Activated CD4-positive, alpha-beta T cell treated with anti-CD3 and anti-CD28 coated beads, Interleukin-2, Interleukin-6, amounts not matched to agents 100 ng/mL and 50 ng/mL, durations not matched to agents 16 hours and 8 hours (primary cell): ENCODE data around the gene HMGN2.

Experiments
- DNase-seq: peaks from one replicate; pipeline ENCODE4 v3.0.0-alpha.2; 2020

The HMGN2 gene

DNA sequence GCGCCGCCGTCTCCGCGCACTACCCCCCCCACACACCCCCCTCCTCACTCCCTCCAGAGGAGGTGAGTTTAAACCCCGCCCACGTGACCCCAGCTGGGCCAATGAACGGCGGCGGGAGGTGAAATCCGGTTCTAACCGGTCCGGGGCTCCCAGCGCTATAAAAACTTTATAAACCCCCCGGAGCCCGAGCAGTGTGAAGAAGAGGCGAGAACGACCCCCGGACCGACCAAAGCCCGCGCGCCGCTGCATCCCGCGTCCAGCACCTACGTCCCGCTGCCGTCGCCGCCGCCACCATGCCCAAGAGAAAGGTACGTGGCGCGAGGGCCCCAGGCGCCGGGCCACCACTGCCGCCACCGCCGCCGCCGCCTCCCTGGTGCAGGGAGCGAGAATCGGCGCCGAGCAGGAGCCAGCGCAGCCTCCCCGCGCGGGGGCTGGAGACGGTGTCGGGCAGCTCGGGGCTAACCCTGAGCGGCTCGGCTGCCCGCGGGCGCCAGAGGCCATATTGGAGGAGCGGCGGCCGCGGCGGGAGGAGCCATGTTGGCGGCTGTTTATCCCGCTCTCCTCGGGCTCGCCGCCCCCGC is at the start of gene HMGN2:
Gene HMGN2 (plus strand): TSS at position 121 of the 581 bp plus-strand sequence. CDS start 173 bp downstream, at position 294.
- DNase-seq: peak; percentile 95

DNA sequence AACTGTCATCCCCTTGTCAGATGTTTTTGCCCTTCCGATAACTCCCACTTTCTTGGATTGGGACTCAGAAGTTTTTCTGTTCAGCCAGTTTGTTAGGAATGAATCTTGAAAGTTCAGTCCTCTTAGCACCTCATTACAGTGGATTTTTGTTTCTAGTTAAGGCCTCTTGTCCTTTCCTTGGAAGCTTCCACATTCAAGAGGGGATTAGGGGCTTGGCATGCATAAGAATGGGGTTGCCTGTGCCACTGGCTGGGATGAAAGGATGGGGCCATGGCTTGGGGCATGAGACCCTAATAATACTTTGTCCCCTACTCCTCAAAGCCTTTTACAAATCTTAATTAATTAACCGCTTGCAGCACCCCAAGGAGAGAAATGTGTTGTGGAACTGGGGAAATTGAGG is 42.5 kb upstream of the HMGN2 start:
- no peak for DNase-seq

DNA sequence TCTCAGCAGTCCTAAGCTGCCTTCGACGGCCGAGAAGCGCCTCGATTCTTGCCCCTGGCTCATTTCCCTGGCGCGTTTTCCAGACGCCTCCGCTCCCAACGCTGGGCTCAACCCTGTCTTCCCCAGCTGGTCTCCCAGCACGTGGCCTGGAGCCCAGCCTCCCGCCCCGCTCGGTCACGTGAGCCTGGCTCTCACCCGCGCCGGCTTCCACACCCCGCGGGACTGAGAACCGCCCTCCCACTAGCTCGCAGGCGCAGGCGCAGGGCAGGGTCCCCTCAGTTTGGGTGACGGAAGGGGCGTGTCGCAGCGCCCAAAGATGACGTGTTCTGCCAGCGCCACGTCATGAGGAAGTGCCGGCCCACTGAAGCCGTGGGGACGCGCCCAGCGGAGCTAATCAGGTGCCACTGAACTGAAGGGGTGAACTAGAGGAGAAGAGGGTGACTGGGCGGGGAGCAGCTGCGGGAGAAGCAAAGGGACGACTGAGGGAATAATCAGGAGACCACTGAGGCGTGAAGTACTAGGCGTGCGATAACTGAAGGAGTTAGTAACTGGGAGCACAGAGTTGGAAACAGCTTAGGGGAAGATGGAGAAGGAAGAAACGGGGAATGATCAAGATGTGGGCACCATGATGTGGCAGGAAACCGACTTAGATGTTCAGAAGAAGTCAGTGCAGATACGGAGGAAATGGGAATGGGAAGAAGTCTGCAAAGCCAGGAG is 40.1 kb upstream of the HMGN2 start, which contains the start of gene DHDDS:
Gene DHDDS (plus strand): TSS at position 343 of the 717 bp plus-strand sequence. CDS start 625 bp downstream, outside the sequence.
- DNase-seq: peak; percentile 99

DNA sequence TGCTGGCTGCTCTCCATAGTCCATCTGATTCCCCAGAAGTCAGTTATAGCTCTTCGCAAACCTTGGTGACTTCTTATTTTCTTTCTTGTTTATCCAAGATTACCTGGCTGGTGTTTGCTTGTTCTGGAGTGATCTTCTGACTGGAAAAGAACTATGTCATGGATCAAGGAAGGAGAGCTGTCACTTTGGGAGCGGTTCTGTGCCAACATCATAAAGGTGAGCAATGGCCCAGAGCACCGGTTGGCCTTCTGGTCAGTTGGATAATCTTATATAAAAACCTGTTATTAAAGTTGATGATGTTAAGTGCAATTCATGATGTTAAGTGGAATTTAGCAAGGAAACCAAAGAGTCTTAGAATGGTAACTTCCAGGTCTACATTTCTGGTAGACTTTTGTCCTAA is 39.4 kb upstream of the HMGN2 start:
- no peak for DNase-seq

DNA sequence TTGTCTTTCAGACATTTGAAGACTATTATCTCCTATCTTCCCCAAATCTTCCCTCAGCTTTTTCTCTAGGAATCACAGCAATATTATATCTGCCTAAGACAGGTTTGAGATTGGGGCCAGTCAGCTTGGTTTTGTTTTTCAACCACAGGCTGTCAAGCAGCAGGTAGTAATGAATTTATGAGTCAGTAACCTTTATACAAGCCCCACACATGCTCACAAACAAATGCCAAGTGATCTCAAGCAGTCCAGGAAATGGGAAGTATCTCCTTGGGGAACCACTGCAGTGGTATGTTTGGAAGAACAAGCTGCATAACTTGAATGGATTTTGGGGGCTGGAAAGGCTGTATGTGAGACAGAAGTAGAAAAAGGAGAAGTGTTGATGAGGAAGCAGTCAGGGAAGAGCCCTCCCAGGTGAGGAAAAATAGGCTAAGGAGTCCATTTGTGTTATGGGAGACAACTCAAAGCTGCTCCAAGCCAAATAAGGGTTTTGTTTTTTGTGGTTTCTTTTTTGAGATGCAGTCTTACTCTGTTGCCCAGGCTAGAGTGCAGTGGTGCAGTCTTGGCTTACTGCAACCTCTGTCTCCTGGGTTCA is 38.0 kb upstream of the HMGN2 start:
- no peak for DNase-seq

DNA sequence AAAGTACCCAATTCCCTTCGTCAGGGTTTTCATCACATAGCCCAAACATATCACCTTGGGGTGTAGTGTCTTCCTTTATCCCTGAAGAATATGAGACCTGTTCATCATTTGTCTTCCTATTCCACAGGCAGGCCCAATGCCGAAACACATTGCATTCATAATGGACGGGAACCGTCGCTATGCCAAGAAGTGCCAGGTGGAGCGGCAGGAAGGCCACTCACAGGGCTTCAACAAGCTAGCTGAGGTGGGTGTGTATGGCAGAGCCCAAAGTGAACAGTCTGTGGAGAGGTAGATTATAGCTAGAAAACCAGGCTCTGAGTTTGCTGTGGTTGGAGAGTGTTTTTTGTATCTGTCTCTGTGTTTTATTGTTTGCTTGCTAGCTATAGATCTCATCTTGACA is 34.2 kb upstream of the HMGN2 start:
- DNase-seq: no peak

DNA sequence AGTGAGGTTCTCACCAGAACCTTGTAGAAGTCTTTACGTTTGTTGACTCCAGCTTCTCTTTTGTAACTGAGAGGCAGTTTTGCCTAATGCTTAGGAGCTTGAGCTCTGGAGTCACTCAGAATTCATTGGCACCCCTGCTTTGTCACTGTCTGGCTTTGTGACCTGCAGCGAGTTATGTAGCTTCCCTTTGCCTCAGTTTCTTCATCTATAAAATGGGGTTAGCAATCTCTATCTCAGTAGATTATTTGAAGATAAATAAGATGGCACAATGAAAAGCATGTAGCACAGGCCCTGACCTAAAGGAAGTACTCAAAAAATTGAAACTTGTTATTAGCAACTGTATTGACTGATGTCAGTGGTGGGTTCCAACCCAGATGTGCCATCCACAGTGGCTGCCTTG is 32.0 kb upstream of the HMGN2 start:
- DNase-seq: no peak

DNA sequence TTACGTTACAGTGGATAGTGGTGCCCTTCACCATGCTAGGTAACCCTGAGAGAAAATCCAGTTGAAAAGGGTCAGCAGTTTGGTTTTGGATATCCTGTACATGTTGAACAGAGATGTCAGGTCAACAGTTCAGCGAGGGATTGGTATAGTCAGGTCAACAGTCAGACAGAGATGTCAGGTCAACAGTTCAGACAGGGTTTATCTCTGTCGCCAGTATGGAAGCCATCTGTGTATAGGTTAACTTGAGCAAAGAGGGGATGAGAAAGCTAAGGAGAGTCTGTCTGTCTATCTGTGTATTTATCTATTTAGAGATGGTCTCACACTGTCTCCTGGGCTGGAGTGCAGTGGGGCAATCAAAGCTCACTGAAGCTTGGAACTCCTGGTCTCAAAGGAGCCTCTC is 22.4 kb upstream of the HMGN2 start:
- no peak for DNase-seq

DNA sequence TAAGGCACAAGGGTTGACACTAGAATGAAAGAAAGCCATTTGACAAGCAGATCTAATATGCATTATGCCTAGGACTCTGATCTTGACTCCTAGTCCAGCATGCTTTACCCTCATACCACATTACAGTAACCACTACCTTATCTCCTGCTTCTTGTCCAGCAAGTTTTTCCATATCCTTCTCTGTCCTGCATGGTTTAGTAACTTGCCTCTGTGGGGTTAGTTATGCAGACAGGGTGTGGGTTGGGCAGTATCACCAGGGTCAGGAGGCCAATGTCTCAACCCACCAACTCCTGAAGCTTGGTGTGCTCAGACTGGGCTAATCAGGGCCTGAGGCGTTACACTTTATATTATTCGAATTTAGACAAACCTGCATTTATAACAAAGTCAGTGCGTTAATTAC is 21.3 kb upstream of the HMGN2 start:
- DNase-seq: no peak

DNA sequence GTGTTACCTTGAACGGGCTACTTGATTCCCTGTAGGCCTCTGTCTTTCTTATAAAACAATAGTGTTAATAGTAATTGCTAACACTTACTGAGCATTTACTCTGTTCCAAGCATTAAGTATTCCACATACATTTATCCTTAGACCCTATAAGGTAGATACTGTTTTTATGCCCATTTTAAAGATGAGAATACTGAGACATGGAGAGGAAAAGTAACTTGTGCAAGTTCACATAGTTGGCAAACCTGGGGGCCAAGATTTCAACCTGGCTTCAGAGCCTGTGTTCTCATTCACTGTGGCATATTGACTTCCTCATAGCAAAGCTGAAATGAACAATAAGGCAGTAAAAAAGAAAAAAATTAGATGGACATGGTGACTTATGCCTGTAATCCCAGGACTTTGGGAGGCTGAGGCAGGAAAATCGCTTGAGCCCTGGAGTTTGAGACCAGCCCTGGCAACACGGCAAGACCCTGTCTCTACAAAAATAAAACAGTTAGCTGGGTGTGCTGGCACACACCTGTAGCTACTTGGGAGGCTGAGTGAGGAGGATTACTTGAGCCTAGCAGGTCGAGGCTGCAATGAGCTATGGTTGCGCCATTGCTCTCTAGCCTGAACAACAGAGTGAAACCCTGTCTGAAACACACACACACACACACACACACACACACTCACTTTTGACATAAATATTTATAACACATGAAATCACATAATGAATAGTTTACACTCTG is 19.6 kb upstream of the HMGN2 start:
- no peak for DNase-seq

DNA sequence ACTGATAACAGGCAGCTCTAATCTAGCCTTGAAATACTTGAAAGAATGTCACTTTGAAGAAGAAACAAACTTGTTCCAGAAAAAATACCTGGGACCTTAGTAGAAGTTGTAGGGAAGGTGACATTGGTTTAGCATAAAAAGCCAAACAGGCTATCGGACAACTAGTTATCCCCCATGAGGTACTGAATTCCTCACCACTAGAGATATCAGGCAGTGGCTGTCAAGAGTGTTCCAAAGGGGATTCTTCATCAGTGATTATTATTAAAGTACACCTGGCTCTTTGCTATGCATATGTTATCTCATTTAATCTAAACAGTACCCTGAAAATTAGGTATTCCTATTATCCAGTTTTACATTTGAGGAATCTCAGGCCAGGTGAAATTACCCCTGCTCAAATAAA is 13.1 kb upstream of the HMGN2 start:
- no peak for DNase-seq

DNA sequence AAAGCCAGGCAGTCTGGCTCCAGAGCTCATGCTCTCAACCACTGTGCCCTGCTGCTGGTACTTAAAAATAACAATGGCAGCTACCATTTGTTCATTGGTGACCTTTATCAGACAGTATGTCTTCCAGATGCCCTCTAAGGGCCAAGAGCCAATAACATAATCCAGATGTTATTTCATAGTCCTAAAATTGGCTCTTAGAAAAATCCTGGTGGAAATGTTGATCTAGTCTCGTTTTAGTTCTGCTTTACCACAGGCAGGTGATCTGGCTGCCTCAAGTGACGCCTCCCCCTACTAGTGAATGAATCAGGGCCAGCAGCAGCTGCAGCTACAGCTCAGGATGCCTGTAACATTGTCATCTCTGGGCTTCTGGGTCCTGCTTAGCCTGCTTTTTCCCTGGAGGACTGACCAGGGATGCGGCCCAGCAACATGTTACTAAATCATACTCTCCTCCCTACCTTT is 12.6 kb upstream of the HMGN2 start:
- DNase-seq: no peak

DNA sequence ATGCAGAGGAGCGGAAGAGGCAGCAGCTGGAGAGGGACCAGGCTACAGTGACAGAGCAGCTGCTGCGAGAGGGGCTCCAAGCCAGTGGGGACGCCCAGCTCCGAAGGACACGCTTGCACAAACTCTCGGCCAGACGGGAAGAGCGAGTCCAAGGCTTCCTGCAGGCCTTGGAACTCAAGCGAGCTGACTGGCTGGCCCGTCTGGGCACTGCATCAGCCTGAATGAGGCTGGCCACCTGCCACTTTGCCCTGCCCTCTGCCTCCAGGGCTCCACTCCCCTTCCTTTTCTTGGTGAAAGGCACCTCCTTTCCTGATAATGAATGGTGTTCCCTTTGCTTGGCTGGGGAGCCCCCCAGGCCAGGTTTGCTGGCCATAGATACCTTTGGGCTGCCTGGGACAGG is 3.3 kb upstream of the HMGN2 start:
- no peak for DNase-seq

DNA sequence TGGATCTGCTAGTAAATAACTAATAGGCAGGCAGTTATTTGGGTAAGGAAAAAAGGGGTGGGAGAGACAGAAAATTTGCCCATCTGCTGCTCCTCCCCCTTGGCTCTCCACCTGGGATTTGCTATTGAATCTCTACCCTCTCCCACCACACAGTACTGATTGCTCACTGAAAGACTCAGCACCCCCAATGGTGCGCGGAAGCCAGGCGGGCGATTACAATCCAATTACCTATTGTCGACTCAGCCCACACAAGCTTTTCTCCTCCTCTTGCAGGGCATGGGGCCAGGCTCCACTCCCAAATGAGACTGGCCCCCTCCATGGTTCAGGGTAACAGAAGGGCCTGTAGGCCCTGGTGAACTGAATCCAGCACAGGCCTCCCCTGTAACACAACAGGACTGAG is 2.7 kb upstream of the HMGN2 start:
- no peak for DNase-seq

DNA sequence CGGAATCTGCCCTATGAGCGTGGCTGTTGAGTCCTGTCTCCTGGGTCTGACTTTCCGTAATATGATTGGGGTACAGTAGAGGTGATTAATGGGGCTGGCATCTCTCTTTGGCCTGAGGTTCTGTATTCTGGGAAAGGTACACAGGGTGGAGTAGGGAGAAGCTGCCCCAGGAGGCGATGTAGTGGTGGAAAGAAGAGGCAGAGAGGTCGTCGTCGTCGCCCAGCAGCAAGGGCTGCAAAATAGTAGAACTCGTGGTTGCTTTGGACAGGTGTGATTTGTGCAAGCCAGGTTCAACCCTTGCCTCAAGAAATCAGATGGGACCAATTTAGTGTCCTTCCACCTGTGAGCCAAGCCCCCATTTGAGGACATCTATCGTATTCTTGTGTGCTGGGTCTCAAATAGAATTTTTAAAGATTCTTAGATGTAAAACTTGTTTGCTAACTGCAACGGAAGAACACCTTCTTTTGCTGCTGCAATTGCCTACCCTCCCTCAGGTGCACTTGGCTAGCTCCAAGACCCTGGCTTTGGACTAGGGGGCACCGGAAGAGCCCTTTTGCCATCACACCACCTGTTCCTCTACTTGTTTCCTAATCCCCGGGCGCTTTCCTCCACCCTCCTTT is 1.3 kb upstream of the HMGN2 start:
- no peak for DNase-seq

DNA sequence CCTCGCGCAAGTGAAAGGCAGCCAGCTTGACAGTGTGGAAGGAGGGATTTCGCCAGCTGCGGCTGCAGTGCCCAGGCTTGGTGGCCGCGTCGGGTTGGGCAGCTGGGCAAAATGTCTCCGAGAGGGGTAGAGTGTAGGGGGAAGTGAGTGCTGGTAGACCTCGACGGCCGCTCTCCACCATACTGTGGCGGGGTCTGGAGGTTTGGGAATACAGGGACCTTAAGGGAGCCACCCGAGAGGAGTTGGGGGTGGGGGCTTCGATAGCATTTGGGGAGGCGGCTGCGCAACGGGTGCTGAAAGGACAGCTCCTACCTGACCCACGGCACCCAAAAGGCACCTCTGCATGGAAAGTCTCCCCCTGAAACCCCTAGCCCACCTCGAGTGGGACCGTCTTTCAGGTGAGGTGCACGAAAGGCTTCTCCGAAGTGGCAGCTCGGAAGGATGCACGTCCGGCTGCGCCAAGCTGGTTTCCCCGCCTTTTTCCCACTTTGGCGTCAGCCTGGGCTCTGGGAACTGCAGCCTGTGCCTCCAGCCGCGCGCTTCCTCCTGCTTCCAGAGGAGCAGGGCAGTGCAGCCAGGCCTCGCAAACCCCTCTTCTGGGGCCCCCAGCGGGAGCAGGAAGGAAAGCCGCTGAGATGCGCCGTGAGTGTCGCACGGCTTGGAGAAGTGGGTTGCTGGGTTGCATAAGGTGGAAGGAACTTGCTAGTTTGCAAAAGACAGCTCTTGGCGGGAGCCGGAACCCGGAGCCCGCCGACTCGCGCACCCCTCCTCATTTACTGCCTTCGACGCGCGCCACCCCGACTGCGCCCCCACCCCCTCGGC is 531 bp upstream of the HMGN2 start:
- peak; percentile 58 for DNase-seq

DNA sequence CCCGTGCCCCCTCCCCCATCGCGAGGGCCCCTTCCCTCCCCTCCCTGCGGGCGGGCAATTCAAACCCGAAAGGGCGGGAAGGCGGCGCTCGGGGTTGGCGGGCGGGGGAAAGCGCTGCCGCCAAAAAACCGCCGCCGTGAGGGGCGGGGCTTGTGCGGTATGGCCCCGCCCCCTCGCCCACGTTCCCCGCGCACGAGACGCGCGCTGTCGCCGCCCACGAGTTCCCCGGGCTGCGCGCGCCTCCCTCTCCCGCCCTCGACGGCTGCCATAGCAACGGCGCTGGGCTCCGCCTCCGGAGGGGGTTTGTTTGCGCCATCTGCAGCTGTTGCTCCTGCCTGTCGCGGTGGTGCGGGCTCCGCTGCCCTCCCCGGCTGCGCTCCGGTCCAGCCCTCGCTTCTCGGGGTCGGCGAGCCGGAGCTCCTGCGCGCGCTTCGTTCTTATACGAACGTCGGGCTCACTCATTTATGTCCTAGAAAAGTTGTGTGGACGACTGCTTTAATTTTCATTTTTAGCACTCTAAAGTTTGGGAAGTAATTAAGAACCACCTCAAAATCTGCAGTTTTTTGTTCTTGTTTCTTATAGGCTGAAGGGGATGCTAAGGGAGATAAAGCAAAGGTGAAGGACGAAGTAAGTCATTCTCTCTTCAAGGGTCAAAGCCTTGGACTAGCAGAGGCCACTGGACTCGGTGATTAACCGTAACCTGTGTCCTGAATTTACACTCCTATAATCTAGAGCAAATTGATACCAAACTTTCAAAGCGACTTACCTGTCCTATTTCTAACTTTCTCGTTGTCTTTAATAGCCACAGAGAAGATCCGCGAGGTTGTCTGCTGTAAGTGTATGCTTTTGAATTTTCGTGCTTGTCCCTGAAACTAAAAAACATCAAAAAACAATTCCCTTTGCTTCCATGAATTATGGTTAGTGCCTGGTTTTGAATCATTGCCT is 933 bp downstream of the HMGN2 start:
- peak; percentile 96 for DNase-seq

DNA sequence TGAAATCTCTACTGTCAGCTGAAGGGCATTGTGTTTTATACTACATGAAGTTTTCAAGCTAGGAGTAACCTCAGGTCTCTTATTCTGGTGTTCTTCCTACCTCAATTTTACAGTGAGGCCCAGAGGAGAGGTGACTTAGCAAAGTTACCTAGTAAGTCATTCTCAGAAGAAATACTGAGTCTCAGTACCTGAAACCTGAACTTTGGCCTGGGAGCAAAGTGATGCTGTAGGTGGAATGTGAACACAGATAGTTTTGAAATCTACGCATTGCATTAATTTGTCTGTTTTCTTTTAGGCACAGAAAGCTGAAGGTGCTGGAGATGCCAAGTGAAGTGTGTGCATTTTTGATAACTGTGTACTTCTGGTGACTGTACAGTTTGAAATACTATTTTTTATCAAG is 2.6 kb downstream of the HMGN2 start:
- no peak for DNase-seq

DNA sequence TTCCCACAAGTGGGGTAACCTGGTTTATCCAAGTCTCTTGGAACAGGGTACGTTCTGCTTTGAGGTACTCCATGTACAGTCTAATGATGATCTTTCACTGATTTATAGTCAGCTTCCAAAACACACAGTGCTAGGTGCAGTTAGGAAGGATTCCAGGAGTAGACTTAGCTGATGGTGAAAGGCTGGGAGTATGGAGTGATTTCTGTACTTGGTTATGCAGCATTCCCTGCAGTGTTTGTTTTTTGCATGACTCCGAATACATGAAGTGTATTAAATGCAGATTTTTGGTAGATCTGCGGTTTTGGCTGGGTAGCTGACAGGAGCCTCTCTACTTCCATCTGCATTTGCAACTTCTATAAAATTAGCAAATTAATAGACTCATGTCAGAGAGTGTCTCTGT is 3.7 kb downstream of the HMGN2 start:
- no peak for DNase-seq

DNA sequence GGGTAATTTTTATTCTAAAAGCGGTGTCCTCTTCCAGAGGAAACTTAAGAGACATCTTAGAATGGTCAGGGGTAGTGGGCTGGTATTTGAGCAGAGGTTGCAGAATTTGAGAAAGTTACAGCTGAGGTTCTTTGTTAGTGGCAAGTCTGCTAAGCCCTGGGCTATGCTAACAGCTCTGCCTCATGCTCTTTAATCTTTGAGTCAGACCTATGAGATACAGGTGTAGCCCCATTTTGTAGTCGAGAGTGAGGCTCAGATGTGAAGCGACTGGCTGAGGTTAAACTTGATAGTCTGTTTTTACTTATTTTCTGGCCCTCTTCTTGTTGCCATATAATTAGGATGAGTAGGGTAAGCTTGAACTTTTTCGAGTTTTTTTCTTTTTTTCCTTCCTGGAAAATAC is 4.7 kb downstream of the HMGN2 start:
- DNase-seq: no peak
